Measurements from ENCODE around the gene INF2.
"Not testable (repeated sequence)": the region's sequence is repeated elsewhere in the genome, so short reads cannot be mapped to it uniquely, and the experiment has no call there.

INF2 gene

GRCh38 chr14:104724407-104724980 is 35.1 kb downstream of the INF2 start:
- no peak for DNase-seq

GRCh38 chr14:104724981-104725771 is 35.8 kb downstream of the INF2 start:
- DNase-seq, result no peak

GRCh38 chr14:104725772-104726548 is 36.5 kb downstream of the INF2 start:
- no peak for DNase-seq

GRCh38 chr14:104726600-104727451 is 37.4 kb downstream of the INF2 start:
- no peak for DNase-seq

GRCh38 chr14:104728631-104729030 is 39.2 kb downstream of the INF2 start:
- no peak for DNase-seq

GRCh38 chr14:104729176-104729834 is 39.9 kb downstream of the INF2 start:
- not testable (repeated sequence) for DNase-seq

- no peak for DNase-seq
Measured at GRCh38 chr14:104729835-104730181, 40.4 kb downstream of the INF2 start.

- DNase-seq, result no peak
Measured at GRCh38 chr14:104730487-104730886, 41.1 kb downstream of the INF2 start.

GRCh38 chr14:104731320-104732294 is 42.2 kb downstream of the INF2 start:
- no peak for DNase-seq

- DNase-seq, result no peak
Measured at GRCh38 chr14:104732355-104732804, 43.0 kb downstream of the INF2 start.

- DNase-seq, result no peak
Measured at GRCh38 chr14:104732931-104733681, 43.7 kb downstream of the INF2 start.

GRCh38 chr14:104734051-104734587 is 44.7 kb downstream of the INF2 start:
- no peak for DNase-seq

- no peak for DNase-seq
Measured at GRCh38 chr14:104734601-104734990, 45.2 kb downstream of the INF2 start.

- no peak for DNase-seq
Measured at GRCh38 chr14:104734991-104735779, 45.8 kb downstream of the INF2 start.

- no peak for DNase-seq
Measured at GRCh38 chr14:104735830-104736642, 46.6 kb downstream of the INF2 start.

GRCh38 chr14:104738375-104739019 is 49.1 kb downstream of the INF2 start:
- DNase-seq, result no peak

GRCh38 chr14:104739026-104739425 is 49.6 kb downstream of the INF2 start:
- DNase-seq, result no peak
